Ovary (tissue), 9 donors: Measurements from ENCODE around the gene PRPSAP2. TPM values are rescaled to one million over a fixed set of nuclear protein-coding genes. Genes with fewer than 3 reads are reported as not detected.

Experiments used
- DNase-seq, 5 donors: peaks; one replicate each; pipeline ENCODE4 v3.0.0-alpha.2; 2019 to 2020
- H3K27ac ChIP-seq, 2 donors: fragments of 200-600 bp; one replicate each; pipeline versions ENCODE4 v1.5.1 to v1.8.0; 2019 to 2022
- H3K27me3 ChIP-seq: fragments of 200-600 bp; one replicate; pipeline ENCODE4 v1.8.0; 2022
- H3K36me3 ChIP-seq: fragments of 200-600 bp; sonication (generic); one replicate; pipeline ENCODE4 v1.5.1; 2019
- H3K4me1 ChIP-seq: one replicate; pipeline ENCODE4 v1.8.1; 2013; ENCODE audit warnings: mild to moderate bottlenecking, moderate library complexity; ENCODE audit not compliant: insufficient read depth
- H3K4me3 ChIP-seq: fragments of 200-600 bp; sonication (generic); one replicate; pipeline ENCODE4 v1.5.1; 2017
- H3K9me3 ChIP-seq, 2 donors: fragments of 200-600 bp in 1 of 2; sonication (generic) in 1 of 2; one replicate each; pipeline versions ENCODE4 v1.5.1 to v1.8.1; 2013 to 2019; ENCODE audit warnings: mild to moderate bottlenecking in 1 of 2, moderate library complexity in 1 of 2
- EP300 ChIP-seq: sonication (generic); formaldehyde crosslinking; IDR thresholded peaks from one replicate; pipeline ENCODE4 v1.6.1; 2017; ENCODE audit warnings: antibody characterized with exemption
- POLR2A ChIP-seq: fragments of 450-650 bp; IDR thresholded peaks from one replicate; pipeline ENCODE4 v1.6.1; 2017; ENCODE audit warnings: antibody characterized with exemption, mild to moderate bottlenecking, moderate library complexity
- whole genome bisulfite sequencing, 3 donors: extraction: QIAGEN DNeasy Blood & Tissue Kit in 1 of 3; methylation state at CpG; one replicate each; pipeline versions ENCODE4 v1.1.5 to v1.1.7; 2013 to 2017; 5-methylcytosine and 5-hydroxymethylcytosine counted together
- intact Hi-C, 4 donors: fragments of 100-400 bp; cut with DNase I; formaldehyde crosslinking; loops; one replicate each; pipeline versions ENCODE4 v1.11.0 to v1.15.1; 2022 to 2023
- polyA plus RNA-seq, 2 donors: library from polyadenylated mRNA; stranded (reverse); fragments of 200-250 nt in 1 of 2; fragments of 350-450 nt in 1 of 2; fragmentation: Illumina TruSeq in 1 of 2; extraction: RNeasy Lipid Tissue Mini Kit (QIAGEN cat#74804) in 1 of 2; gene quantifications; one replicate each; pipeline ENCODE4 v1.2.3, GENCODE V29; 2013 to 2014
- total RNA-seq, 7 donors: library from RNA; depleted of rRNA in 2 of 7; stranded (reverse); fragments of >200 nt in 2 of 7; fragmentation: NEBNext Ultra II Directional in 3 of 7; extraction: Animal tissue kit (Norgen Biotek cat#: 25700) in 3 of 7; gene quantifications; one replicate each; pipeline versions ENCODE4 v1.1.0 to v1.2.4, GENCODE V29; 2016 to 2023
- TF ChIP-seq, protein P1 (sequence below), 3 donors: fragments of 450-650 bp in 2 of 3; fragments of 200-600 bp in 1 of 3; IDR thresholded peaks; one replicate each; pipeline versions ENCODE4 v1.5.1 to v1.8.0; 2016 to 2022; ENCODE audit warnings: antibody characterized with exemption in 3 of 3, mild to moderate bottlenecking in 1 of 3
- donor health status: DM: no; HTN: no; CAD: no; lungs with moderate emphysema.
- donor health status: DM: no; HTN: no; CAD: no.
- donor health status: Bipolar disorder and iron deficiency.
- donor health status: DM: yes; HTN: yes; CAD: no.
- donor health status: DM: no; HTN: no; CAD: no.
- donor health status: DM: yes; HTN: yes; CAD: no.

The PRPSAP2 gene
- total and polyA plus RNA-seq, 9 donors: 25.2 to 44.7 (median 35.4) TPM

DNA sequence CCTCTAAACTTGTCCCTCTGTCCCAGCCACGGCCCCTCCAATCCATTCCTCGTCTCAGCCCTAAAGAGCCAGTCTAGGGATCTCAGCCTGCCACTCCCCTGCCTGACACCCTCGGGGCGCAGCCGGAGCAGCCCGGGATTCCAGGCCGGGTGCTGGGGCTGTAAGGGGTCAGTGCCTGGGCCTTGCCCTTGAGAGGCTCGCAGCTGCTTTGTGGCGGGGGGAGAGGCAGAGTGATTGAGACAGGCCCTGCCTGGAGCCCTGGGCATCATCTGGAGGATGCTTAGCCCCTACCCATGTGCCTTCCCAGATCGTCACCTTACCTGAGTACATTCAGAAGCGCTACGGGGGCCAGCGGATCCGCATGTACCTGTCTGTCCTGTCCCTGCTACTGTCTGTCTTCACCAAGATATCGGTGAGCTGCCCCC is 102.3 kb downstream of the PRPSAP2 start:
- intact Hi-C loops: no loop called here
- no peak for TF ChIP-seq POLR2A
- TF ChIP-seq, protein P1, sequence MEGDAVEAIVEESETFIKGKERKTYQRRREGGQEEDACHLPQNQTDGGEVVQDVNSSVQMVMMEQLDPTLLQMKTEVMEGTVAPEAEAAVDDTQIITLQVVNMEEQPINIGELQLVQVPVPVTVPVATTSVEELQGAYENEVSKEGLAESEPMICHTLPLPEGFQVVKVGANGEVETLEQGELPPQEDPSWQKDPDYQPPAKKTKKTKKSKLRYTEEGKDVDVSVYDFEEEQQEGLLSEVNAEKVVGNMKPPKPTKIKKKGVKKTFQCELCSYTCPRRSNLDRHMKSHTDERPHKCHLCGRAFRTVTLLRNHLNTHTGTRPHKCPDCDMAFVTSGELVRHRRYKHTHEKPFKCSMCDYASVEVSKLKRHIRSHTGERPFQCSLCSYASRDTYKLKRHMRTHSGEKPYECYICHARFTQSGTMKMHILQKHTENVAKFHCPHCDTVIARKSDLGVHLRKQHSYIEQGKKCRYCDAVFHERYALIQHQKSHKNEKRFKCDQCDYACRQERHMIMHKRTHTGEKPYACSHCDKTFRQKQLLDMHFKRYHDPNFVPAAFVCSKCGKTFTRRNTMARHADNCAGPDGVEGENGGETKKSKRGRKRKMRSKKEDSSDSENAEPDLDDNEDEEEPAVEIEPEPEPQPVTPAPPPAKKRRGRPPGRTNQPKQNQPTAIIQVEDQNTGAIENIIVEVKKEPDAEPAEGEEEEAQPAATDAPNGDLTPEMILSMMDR (IDR thresholded peaks at IDR 0.05): no peak
- TF ChIP-seq EP300: no peak
- no peaks in the 10 kb centered on the region for H3K36me3 ChIP-seq
- no peaks in the 10 kb centered on the region for H3K4me1 ChIP-seq
- no peaks in the 10 kb centered on the region for H3K9me3 ChIP-seq
- no peak overlapping the region for H3K4me3 ChIP-seq
- DNase-seq: no peak
- no peaks in the 10 kb centered on the region for H3K27me3 ChIP-seq
- no peak overlapping the region for H3K27ac ChIP-seq
- 73 to 85% (median 78%) methylated on average over 9 to 15 of the region's 15 CpGs for WGBS, 3 donors

DNA sequence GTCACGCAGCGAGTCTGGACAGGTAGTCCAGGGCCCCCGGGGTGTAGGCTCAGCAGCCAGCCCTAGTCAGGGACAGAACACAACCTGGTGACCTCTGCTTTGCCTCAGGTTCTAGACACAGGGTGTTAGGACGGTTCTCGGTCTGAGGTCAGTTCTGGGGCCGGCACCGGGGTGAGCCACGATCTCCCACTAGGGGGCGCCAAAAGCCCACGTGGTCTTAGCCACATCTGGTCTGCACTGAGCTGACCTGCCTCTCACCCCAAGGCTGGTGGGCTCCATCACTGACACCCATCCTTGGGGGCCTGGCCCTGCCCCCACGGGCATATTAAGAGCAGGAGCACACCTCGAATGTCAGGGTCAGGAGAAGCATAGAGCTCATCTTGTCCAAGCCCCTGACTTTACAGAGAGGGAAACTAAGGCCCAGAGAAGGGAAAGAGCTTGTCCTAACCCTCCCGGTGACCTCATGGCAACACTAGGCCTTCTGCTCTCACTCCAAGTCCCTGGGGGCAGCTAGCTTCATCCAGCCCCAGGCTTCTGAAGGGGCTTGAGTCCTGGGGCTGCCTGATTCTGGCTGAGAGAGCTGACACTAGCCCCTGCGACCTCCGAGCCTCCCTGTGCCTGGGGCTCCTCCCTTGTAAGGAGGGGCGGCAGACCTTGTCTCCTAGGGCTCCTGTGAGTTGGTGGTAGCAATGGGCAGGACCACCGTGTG is 103.0 kb downstream of the PRPSAP2 start:
- no peak for TF ChIP-seq EP300
- TF ChIP-seq, protein P1 (IDR thresholded peaks at IDR 0.05): peak; percentile 9 to 74 (median 64)
- Histone ChIP-seq H3K9me3 (no peaks in the 10 kb centered on the region), H3K27ac (no peak overlapping the region), H3K4me3 (no peak overlapping the region), H3K36me3 (no peaks in the 10 kb centered on the region), H3K4me1 (no peaks in the 10 kb centered on the region), H3K27me3 (no peaks in the 10 kb centered on the region)
- peak; percentile 57 to 84 (median 75) for DNase-seq
- intact Hi-C loops: no loop called here
- WGBS, 3 donors: 40 to 46% (median 44%) methylated on average over 17 of the region's 17 CpGs

DNA sequence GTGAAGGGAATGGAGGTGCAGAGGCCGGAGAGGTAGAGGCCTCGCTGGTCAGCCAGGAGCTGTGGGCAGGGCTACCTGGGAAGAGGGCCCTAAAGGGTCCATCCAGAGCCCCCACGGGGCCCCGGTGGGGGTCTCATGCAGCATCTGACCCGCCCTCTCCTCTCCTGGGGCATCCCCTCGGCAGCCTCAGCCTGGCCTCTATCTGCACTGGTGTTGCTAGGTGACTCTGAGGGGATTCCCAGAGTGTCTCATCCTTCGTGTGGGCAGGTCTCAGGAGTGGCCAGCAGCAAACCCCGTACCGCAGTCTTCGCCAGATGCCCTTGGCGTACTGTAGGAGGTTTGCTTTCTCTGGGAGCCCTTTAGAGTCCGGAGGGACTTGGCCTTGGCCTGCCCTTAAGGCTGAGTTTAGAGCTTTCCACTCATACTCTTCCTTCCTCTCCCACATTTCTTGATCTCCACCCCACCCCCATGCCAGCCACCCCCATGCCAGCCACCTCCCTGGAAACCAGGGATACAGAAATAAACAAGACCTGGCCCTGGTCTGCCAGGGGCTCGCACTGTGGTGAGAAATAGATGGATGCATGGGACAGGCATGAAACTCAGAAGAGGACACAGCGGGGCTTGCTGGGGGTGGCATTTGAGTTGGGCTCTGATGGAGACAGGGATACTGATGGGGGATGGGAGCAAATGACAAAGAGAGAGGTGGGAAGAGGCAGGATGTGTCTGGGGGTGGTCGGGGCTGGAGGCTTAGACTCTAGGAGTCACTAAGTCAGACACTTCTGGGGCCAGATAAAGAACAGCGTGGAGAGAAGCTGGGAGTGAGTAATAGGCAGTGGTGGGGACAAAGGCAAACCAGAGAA is 103.9 kb downstream of the PRPSAP2 start:
- Histone ChIP-seq H3K9me3 (no peaks in the 10 kb centered on the region), H3K4me3 (no peak overlapping the region), H3K27ac (no peak overlapping the region), H3K27me3 (no peaks in the 10 kb centered on the region), H3K4me1 (no peaks in the 10 kb centered on the region), H3K36me3 (no peaks in the 10 kb centered on the region)
- TF ChIP-seq EP300 (no peak), POLR2A (no peak)
- TF ChIP-seq, protein P1 (IDR thresholded peaks at IDR 0.05): no peak
- intact Hi-C loops: no loop called here
- DNase-seq: no peak
- WGBS, 3 donors: 59 to 75% (median 69%) methylated on average over 16 of the region's 16 CpGs

DNA sequence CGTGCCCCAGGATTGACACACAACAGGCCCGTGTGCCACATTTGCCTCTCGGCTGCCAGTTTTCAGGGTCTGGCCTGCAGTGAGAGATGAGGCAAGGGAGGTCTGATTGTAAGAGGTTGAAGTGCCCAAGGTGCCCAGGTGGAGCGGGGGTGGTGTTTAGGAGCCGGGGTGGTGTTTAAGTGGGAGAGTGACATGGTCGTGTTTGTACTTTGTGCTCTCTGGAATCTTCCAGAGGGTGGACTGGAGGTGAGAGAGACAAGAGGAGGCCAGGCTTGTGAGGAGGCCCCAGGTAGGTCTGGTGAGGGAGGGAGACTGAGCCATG is 104.5 kb downstream of the PRPSAP2 start:
- Histone ChIP-seq H3K36me3 (no peaks in the 10 kb centered on the region), H3K27me3 (no peaks in the 10 kb centered on the region), H3K27ac (no peak overlapping the region), H3K4me1 (no peaks in the 10 kb centered on the region), H3K4me3 (no peak overlapping the region), H3K9me3 (no peaks in the 10 kb centered on the region)
- DNase-seq: no peak
- TF ChIP-seq EP300: no peak
- TF ChIP-seq POLR2A: no peak
- TF ChIP-seq, protein P1 (IDR thresholded peaks at IDR 0.05): no peak
- intact Hi-C loops: no loop called here
- WGBS, 3 donors: 83 to 89% (median 84%) methylated on average over 6 of the region's 6 CpGs
